IMR-90 (cell line): ENCODE measurements around the gene RASSF3. TPM values are rescaled to one million over a fixed set of nuclear protein-coding genes. Genes with fewer than 3 reads are reported as not detected.

Source experiments
- ATAC-seq: fragments of 200-7000 bp; cut with Tn5 transposase; 2 replicates; pipeline ENCODE4 v1.9.1; 2020; ENCODE audit warnings: low read depth, mild to moderate bottlenecking, moderate library complexity
- BruUV-seq: library from RNA; stranded (reverse); fragments of 400-500 nt; replicated peaks from 2 replicates; lab custom pipeline; 2021; lab: Mats Ljungman, UMichigan
- CTCF ChIA-PET: fragments of 300-600 bp; formaldehyde crosslinking; extraction: SDS; loops from one replicate; lab custom pipeline; 2021; ENCODE audit warnings: antibody characterized with exemption; lab: Yijun Ruan, JAX
- POLR2A ChIA-PET: fragments of 300-600 bp; sonication (Branson Sonifier 250); formaldehyde crosslinking; loops from one replicate; lab custom pipeline; 2022; ENCODE audit warnings: antibody characterized with exemption; ENCODE audit not compliant: unreplicated experiment; lab: Charles Lee
- DNase-seq: peaks from one replicate; pipeline ENCODE4 v3.0.0; 2013
- H2AFZ ChIP-seq: replicated peaks from 2 replicates; pipeline ENCODE3; 2013; ENCODE audit warnings: low read length, mild to moderate bottlenecking; ENCODE audit not compliant: poor library complexity
- H2AK5ac ChIP-seq: 2 replicates; pipeline ENCODE4 v1.6.1; 2013; ENCODE audit warnings: low read depth, low read length, inconsistent platforms
- H2AK9ac ChIP-seq: replicated peaks from 2 replicates; pipeline ENCODE3; 2013; ENCODE audit warnings: mild to moderate bottlenecking, low read depth, low read length, moderate library complexity; ENCODE audit not compliant: poor library complexity
- H2BK120ac ChIP-seq: 2 replicates; pipeline ENCODE4 v1.6.1; 2013; ENCODE audit warnings: low read depth, low read length, inconsistent platforms
- H2BK15ac ChIP-seq: 3 replicates; pipeline ENCODE4 v1.6.1; 2013; ENCODE audit warnings: low read depth, low read length, inconsistent platforms
- H2BK20ac ChIP-seq: 2 replicates; pipeline ENCODE4 v1.6.1; 2013; ENCODE audit warnings: low read depth, mild to moderate bottlenecking, inconsistent platforms, low read length, moderate library complexity
- H2BK5ac ChIP-seq: 2 replicates; pipeline ENCODE4 v1.6.1; 2013; ENCODE audit warnings: mild to moderate bottlenecking, low read depth, low read length, inconsistent platforms; ENCODE audit not compliant: poor library complexity, severe bottlenecking
- H3K14ac ChIP-seq: replicated peaks from 2 replicates; pipeline ENCODE4 v1.6.1; 2013; ENCODE audit warnings: low read depth, low read length, inconsistent platforms
- H3K18ac ChIP-seq: 2 replicates; pipeline ENCODE4 v1.6.1; 2013; ENCODE audit warnings: low read depth, low read length, control low read depth
- H3K23ac ChIP-seq: 2 replicates; pipeline ENCODE4 v1.6.1; 2013; ENCODE audit warnings: low read depth, low read length, inconsistent platforms
- H3K27ac ChIP-seq: 2 replicates; pipeline ENCODE4 v1.5.1; 2013; ENCODE audit warnings: mild to moderate bottlenecking, control low read depth, low read length; ENCODE audit not compliant: insufficient read depth
- H3K27me3 ChIP-seq: 2 replicates; pipeline ENCODE4 v1.6.1; 2013; ENCODE audit warnings: low read length; ENCODE audit not compliant: control insufficient read depth, insufficient read depth
- H3K36me3 ChIP-seq: 2 replicates; pipeline ENCODE4 v1.6.1; 2013; ENCODE audit warnings: low read length, mixed read lengths; ENCODE audit not compliant: control insufficient read depth, insufficient read depth
- H3K4ac ChIP-seq: 2 replicates; pipeline ENCODE4 v1.6.1; 2013; ENCODE audit warnings: low read depth, low read length, inconsistent platforms
- H3K4me1 ChIP-seq: 2 replicates; pipeline ENCODE4 v1.6.1; 2013; ENCODE audit warnings: low read length, mixed read lengths; ENCODE audit not compliant: control insufficient read depth, insufficient read depth
- H3K4me2 ChIP-seq: 2 replicates; pipeline ENCODE4 v1.6.1; 2013; ENCODE audit warnings: low read depth, mild to moderate bottlenecking, control low read depth, low read length, moderate library complexity
- H3K4me3 ChIP-seq: 2 replicates; pipeline ENCODE4 v1.5.1; 2013; ENCODE audit warnings: low read depth, mild to moderate bottlenecking, control low read depth, low read length, moderate library complexity; ENCODE audit not compliant: insufficient read depth
- H3K56ac ChIP-seq: 2 replicates; pipeline ENCODE4 v1.6.1; 2013; ENCODE audit warnings: low read length, inconsistent platforms; ENCODE audit not compliant: insufficient read depth; ENCODE audit errors: extremely low read depth
- H3K79me1 ChIP-seq, 2 experiments: 2 replicates each; pipeline ENCODE4 v1.6.1; 2013; ENCODE audit warnings: low read length in 2 of 2, inconsistent platforms in 1 of 2, low read depth in 1 of 2
- H3K9ac ChIP-seq: 2 replicates; pipeline ENCODE4 v1.6.1; 2013; ENCODE audit warnings: low read depth, low read length, control low read depth
- H3K9me1 ChIP-seq: 2 replicates; pipeline ENCODE4 v1.6.1; 2013; ENCODE audit warnings: low read length, inconsistent platforms; ENCODE audit not compliant: insufficient read depth
- H3K9me3 ChIP-seq: 2 replicates; pipeline ENCODE4 v1.6.1; 2013; ENCODE audit warnings: low read length; ENCODE audit not compliant: control insufficient read depth, insufficient read depth
- H4K20me1 ChIP-seq: 2 replicates; pipeline ENCODE4 v1.6.1; 2013; ENCODE audit warnings: low read length, inconsistent platforms; ENCODE audit not compliant: insufficient read depth
- H4K5ac ChIP-seq: 2 replicates; pipeline ENCODE4 v1.6.1; 2013; ENCODE audit warnings: mild to moderate bottlenecking, low read depth, low read length, control low read depth
- H4K8ac ChIP-seq, 2 experiments: 2 replicates each; pipeline ENCODE4 v1.6.1; 2013; ENCODE audit warnings: low read depth in 2 of 2, low read length in 2 of 2, control low read depth in 1 of 2, inconsistent platforms in 1 of 2
- H4K91ac ChIP-seq: 2 replicates; pipeline ENCODE4 v1.6.1; 2013; ENCODE audit warnings: low read depth, low read length, inconsistent platforms; ENCODE audit not compliant: insufficient read depth
- BHLHE40 ChIP-seq: fragments of 150-350 bp; IDR thresholded peaks from 2 replicates; pipeline ENCODE4 v1.6.1; 2016; ENCODE audit warnings: mild to moderate bottlenecking, low read depth, low read length
- CHD1 ChIP-seq: IDR thresholded peaks from 2 replicates; pipeline ENCODE4 v1.6.1; 2012; ENCODE audit warnings: low read depth, low read length, improper control_type of control experiment
- FOS ChIP-seq: fragments of 150-350 bp; IDR thresholded peaks from 2 replicates; pipeline ENCODE4 v1.6.1; 2016; ENCODE audit warnings: low read depth, low read length
- MAFK ChIP-seq: IDR thresholded peaks from 2 replicates; pipeline ENCODE4 v1.6.1; 2012; ENCODE audit warnings: low read depth, low read length, improper control_type of control experiment
- MAZ ChIP-seq: IDR thresholded peaks from 2 replicates; pipeline ENCODE4 v1.6.1; 2012; ENCODE audit warnings: low read depth, mild to moderate bottlenecking, low read length, improper control_type of control experiment, moderate library complexity, borderline replicate concordance
- MXI1 ChIP-seq: IDR thresholded peaks from 2 replicates; pipeline ENCODE4 v1.6.1; 2012; ENCODE audit warnings: low read depth, mild to moderate bottlenecking, low read length, moderate library complexity, borderline replicate concordance
- NFE2L2 ChIP-seq: fragments of 150-350 bp; IDR thresholded peaks from 2 replicates; pipeline ENCODE4 v1.6.1; 2016; ENCODE audit warnings: low read depth, mild to moderate bottlenecking, low read length
- POLR2A ChIP-seq: IDR thresholded peaks from 2 replicates; pipeline ENCODE4 v1.6.1; 2012; ENCODE audit warnings: mild to moderate bottlenecking, low read depth, low read length
- RAD21 ChIP-seq: IDR thresholded peaks from 2 replicates; pipeline ENCODE4 v1.6.1; 2012; ENCODE audit warnings: low read length, improper control_type of control experiment
- RFX5 ChIP-seq: IDR thresholded peaks from 2 replicates; pipeline ENCODE4 v1.8.0; 2012; ENCODE audit warnings: low read depth, mild to moderate bottlenecking, low read length, moderate library complexity
- SMC3 ChIP-seq: fragments of 150-350 bp; IDR thresholded peaks from 2 replicates; pipeline ENCODE4 v1.6.1; 2016; ENCODE audit warnings: low read depth, mild to moderate bottlenecking, antibody characterized with exemption, low read length, moderate library complexity
- USF2 ChIP-seq: fragments of 150-350 bp; IDR thresholded peaks from 2 replicates; pipeline ENCODE4 v1.6.1; 2017; ENCODE audit warnings: mild to moderate bottlenecking, antibody characterized with exemption, low read length, low read depth
- WGBS, 2 experiments: methylation state at CpG; one replicate each; pipeline versions ENCODE4 v1.1.5 to v1.1.7; 2013; ENCODE audit warnings: missing lambda C conversion rate in 2 of 2; ENCODE audit not compliant: insufficient read length in 1 of 2; ENCODE audit errors: extremely low coverage in 2 of 2; 5-methylcytosine and 5-hydroxymethylcytosine counted together
- dilution Hi-C: fragments of 300-500 bp; cut with HindIII; formaldehyde crosslinking; loops from one replicate; pipeline ENCODE4 v1.14.3; 2018; ENCODE audit warnings: low sequenced_read_pairs; ENCODE audit not compliant: unreplicated experiment
- in situ Hi-C: fragments of 300-500 bp; cut with MboI; formaldehyde crosslinking; loops from 3 replicates; pipeline ENCODE4 v1.14.3; 2019; ENCODE audit warnings: low sequenced_read_pairs, inconsistent platforms, mixed read lengths
- intact Hi-C: fragments of 100-400 bp; cut with micrococcal nuclease; formaldehyde crosslinking; loops from 2 replicates; pipeline ENCODE4 v1.10.0; 2022
- polyA plus RNA-seq, 3 experiments: library from polyadenylated mRNA; depleted of rRNA; stranded (reverse); fragments of >200 nt; gene quantifications; 2 replicates each; pipeline ENCODE4 v1.2.3, GENCODE V29; 2012; ENCODE audit warnings: low replicate concordance in 1 of 3
- total RNA-seq: library from RNA; depleted of rRNA; stranded (reverse); fragments of >200 nt; gene quantifications from 2 replicates; pipeline ENCODE4 v1.2.3, GENCODE V29; 2012
- TF ChIP-seq, protein P1 (sequence below): conservative IDR thresholded peaks from 2 replicates; pipeline ENCODE4 v1.5.1; 2012; ENCODE audit warnings: mild to moderate bottlenecking, low read depth, low read length, improper control_type of control experiment

Gene RASSF3
- total and polyA plus RNA-seq, 2 of the 4 experiments (the other 2 are of a cell fraction), result 18.7 to 39.3 TPM

DNA sequence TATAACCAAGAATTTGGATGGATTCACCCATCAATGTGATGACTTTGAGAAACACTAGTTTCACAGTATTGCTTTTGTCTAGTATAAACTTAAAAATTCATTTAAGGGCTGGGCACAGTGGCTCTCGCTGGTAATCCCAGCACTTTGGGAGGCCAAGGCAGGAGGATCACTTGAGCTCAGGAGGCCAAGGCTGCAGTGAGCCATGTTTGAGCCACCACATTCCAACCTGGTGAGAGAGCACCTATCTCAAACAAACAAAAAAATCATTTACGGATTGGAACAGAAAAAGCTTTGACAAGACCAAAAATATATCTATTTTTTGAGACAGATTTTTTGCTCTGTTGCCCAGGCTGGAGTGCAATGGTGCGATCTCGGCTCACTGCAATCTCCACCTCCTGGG, 121.4 kb downstream of the RASSF3 start:
- H3K56ac ChIP-seq, result no peak overlapping the region
- no peak overlapping the region for H3K4me3 ChIP-seq
- H3K79me1 ChIP-seq, result 0 out of 4 replicates have a peak, but pooled peaks cover 0 to 7% of the 10 kb centered on the region in 2 experiments
- H3K4me2 ChIP-seq, result no peak overlapping the region
- TF ChIP-seq, protein P1, sequence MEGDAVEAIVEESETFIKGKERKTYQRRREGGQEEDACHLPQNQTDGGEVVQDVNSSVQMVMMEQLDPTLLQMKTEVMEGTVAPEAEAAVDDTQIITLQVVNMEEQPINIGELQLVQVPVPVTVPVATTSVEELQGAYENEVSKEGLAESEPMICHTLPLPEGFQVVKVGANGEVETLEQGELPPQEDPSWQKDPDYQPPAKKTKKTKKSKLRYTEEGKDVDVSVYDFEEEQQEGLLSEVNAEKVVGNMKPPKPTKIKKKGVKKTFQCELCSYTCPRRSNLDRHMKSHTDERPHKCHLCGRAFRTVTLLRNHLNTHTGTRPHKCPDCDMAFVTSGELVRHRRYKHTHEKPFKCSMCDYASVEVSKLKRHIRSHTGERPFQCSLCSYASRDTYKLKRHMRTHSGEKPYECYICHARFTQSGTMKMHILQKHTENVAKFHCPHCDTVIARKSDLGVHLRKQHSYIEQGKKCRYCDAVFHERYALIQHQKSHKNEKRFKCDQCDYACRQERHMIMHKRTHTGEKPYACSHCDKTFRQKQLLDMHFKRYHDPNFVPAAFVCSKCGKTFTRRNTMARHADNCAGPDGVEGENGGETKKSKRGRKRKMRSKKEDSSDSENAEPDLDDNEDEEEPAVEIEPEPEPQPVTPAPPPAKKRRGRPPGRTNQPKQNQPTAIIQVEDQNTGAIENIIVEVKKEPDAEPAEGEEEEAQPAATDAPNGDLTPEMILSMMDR, result no peak
- TF ChIP-seq MAZ (no peak), FOS (no peak), USF2 (no peak), BHLHE40 (no peak), RAD21 (no peak), SMC3 (no peak), CHD1 (no peak), POLR2A (no peak), RFX5 (no peak), MAFK (no peak), NFE2L2 (no peak), MXI1 (no peak)
- no peak overlapping the region for H2AFZ ChIP-seq
- H2AK5ac ChIP-seq, result no peak overlapping the region
- no peak overlapping the region for H3K18ac ChIP-seq
- H3K9me3 ChIP-seq, result no peaks in the 10 kb centered on the region
- no peak overlapping the region for H4K8ac ChIP-seq
- no peak overlapping the region for H3K4ac ChIP-seq
- no peak overlapping the region for H2BK20ac ChIP-seq
- ATAC-seq, result no peak
- dilution Hi-C loops (no loop called here), in situ Hi-C loops (no loop called here), intact Hi-C loops (no loop called here)
- WGBS, 2 experiments, result no CpG with 5 or more reads among the region's 4 CpGs
- no peak overlapping the region for H3K9ac ChIP-seq
- no peak overlapping the region for H4K91ac ChIP-seq
- H2BK5ac ChIP-seq, result no peak overlapping the region
- peaks cover 2% of the 10 kb centered on the region; the same call in 1 of the 2 replicates for H3K4me1 ChIP-seq
- no peaks in the 10 kb centered on the region for H3K27me3 ChIP-seq
- H2BK15ac ChIP-seq, result no peak overlapping the region
- ChIA-PET CTCF (interaction anchor here (0.6 kb wide), 1 partner anchor 24 kb away, joined by 7 read pairs; no protein-coding TSS in a partner anchor), POLR2A (no interaction called here)
- H3K9me1 ChIP-seq, result peaks cover 10% of the 10 kb centered on the region
- no peak overlapping the region for H2BK120ac ChIP-seq
- BruUV-seq, result no TSS peak
- no peak overlapping the region for H3K27ac ChIP-seq
- no peaks in the 10 kb centered on the region for H4K20me1 ChIP-seq
- no peak overlapping the region for H4K5ac ChIP-seq
- no peak overlapping the region for H2AK9ac ChIP-seq
- no peak overlapping the region for H3K14ac ChIP-seq
- H3K36me3 ChIP-seq, result peaks cover 21% of the 10 kb centered on the region
- H3K23ac ChIP-seq, result no peak overlapping the region
- no peak for DNase-seq
